ENCODE data around the gene PXDC1.

The PXDC1 gene

GRCh38 chr6:3791526-3792203 lies 40.2 kb upstream of the PXDC1 start:
- H3K9me3 ChIP-seq (ENCODE audit: insufficient read depth, low read depth, low read length), result no peaks in the 10 kb centered on the region
- H3K4me2 ChIP-seq (ENCODE audit: low read depth, low read length, poor library complexity, severe bottlenecking), result no peak overlapping the region
- H2AFZ ChIP-seq (ENCODE audit: low read length), result no peak overlapping the region

GRCh38 chr6:3789896-3790558 lies 38.5 kb upstream of the PXDC1 start:
- H3K9me2 ChIP-seq (replicated peaks; ENCODE audit: low read depth, low read length), result no peaks in the 10 kb centered on the region
- H3K4me2 ChIP-seq (ENCODE audit: low read depth, low read length, poor library complexity, severe bottlenecking), result no peak overlapping the region
- no peak overlapping the region for H2AFZ ChIP-seq (ENCODE audit: low read length)
- no peaks in the 10 kb centered on the region for H3K9me3 ChIP-seq (ENCODE audit: insufficient read depth, low read depth, low read length)
- H4K20me1 ChIP-seq (ENCODE audit: insufficient read depth, low read length, poor library complexity, severe bottlenecking), result no peaks in the 10 kb centered on the region
- no peaks in the 10 kb centered on the region for H3K27me3 ChIP-seq (ENCODE audit: insufficient read depth, low read length, poor library complexity, severe bottlenecking)
- no peaks in the 10 kb centered on the region for H3F3A ChIP-seq (ENCODE audit: low read depth)
- H3K79me2 ChIP-seq (ENCODE audit: insufficient read depth, low read length), result no peaks in the 10 kb centered on the region
- no peaks in the 10 kb centered on the region for H3K36me3 ChIP-seq (ENCODE audit: insufficient read depth, low read length)
- TF ChIP-seq CTCF (conservative IDR thresholded peaks at IDR 0.05; ENCODE audit: low read length), result no peak
- no peak for TF ChIP-seq EZH2phosphoT487 (IDR thresholded peaks at IDR 0.05; ENCODE audit: borderline replicate concordance)
- H3K9ac ChIP-seq (ENCODE audit: low read depth, low read length, poor library complexity, severe bottlenecking), result no peak overlapping the region
- no peaks in the 10 kb centered on the region for H3K4me1 ChIP-seq (ENCODE audit: insufficient read depth, low read length, poor library complexity, severe bottlenecking)
- no peak overlapping the region for H3K4me3 ChIP-seq (ENCODE audit: low read length, poor library complexity, severe bottlenecking)

More at GRCh38 chr6:3791526-3792203, 40.2 kb upstream of the PXDC1 start:
- H3K4me1 ChIP-seq (ENCODE audit: insufficient read depth, low read length, poor library complexity, severe bottlenecking), result no peaks in the 10 kb centered on the region
- H3F3A ChIP-seq (ENCODE audit: low read depth), result no peaks in the 10 kb centered on the region
- H3K4me3 ChIP-seq (ENCODE audit: low read length, poor library complexity, severe bottlenecking), result no peak overlapping the region
- no peaks in the 10 kb centered on the region for H3K79me2 ChIP-seq (ENCODE audit: insufficient read depth, low read length)
- no peaks in the 10 kb centered on the region for H4K20me1 ChIP-seq (ENCODE audit: insufficient read depth, low read length, poor library complexity, severe bottlenecking)
- H3K36me3 ChIP-seq (ENCODE audit: insufficient read depth, low read length), result no peaks in the 10 kb centered on the region
- H3K27me3 ChIP-seq (ENCODE audit: insufficient read depth, low read length, poor library complexity, severe bottlenecking), result no peaks in the 10 kb centered on the region
- H3K9ac ChIP-seq (ENCODE audit: low read depth, low read length, poor library complexity, severe bottlenecking), result no peak overlapping the region
- H3K9me2 ChIP-seq (replicated peaks; ENCODE audit: low read depth, low read length), result no peaks in the 10 kb centered on the region
- no peak for TF ChIP-seq CTCF (conservative IDR thresholded peaks at IDR 0.05; ENCODE audit: low read length)
- TF ChIP-seq EZH2phosphoT487 (IDR thresholded peaks at IDR 0.05; ENCODE audit: borderline replicate concordance), result no peak

GRCh38 chr6:3789018-3789895 lies 37.7 kb upstream of the PXDC1 start:
- Histone ChIP-seq H3K36me3 (ENCODE audit: insufficient read depth, low read length) (no peaks in the 10 kb centered on the region), H4K20me1 (ENCODE audit: insufficient read depth, low read length, poor library complexity, severe bottlenecking) (no peaks in the 10 kb centered on the region), H3K9me2 (replicated peaks; ENCODE audit: low read depth, low read length) (no peaks in the 10 kb centered on the region), H3K4me3 (ENCODE audit: low read length, poor library complexity, severe bottlenecking) (no peak overlapping the region), H2AFZ (ENCODE audit: low read length) (no peak overlapping the region), H3K9me3 (ENCODE audit: insufficient read depth, low read depth, low read length) (no peaks in the 10 kb centered on the region), H3K4me2 (ENCODE audit: low read depth, low read length, poor library complexity, severe bottlenecking) (no peak overlapping the region), H3F3A (ENCODE audit: low read depth) (no peaks in the 10 kb centered on the region), H3K9ac (ENCODE audit: low read depth, low read length, poor library complexity, severe bottlenecking) (no peak overlapping the region), H3K4me1 (ENCODE audit: insufficient read depth, low read length, poor library complexity, severe bottlenecking) (no peaks in the 10 kb centered on the region), H3K27me3 (ENCODE audit: insufficient read depth, low read length, poor library complexity, severe bottlenecking) (no peaks in the 10 kb centered on the region), H3K79me2 (ENCODE audit: insufficient read depth, low read length) (no peaks in the 10 kb centered on the region)
- TF ChIP-seq CTCF (conservative IDR thresholded peaks at IDR 0.05; ENCODE audit: low read length), result no peak

Data from Loucy (cell line).